GM21529 (cell line): ENCODE results near the gene FECH.
A peak's percentile ranks its signal among the peaks of the same experiment; 100 is the strongest.
"Not testable (repeated sequence)": the region's sequence is repeated elsewhere in the genome, so short reads cannot be mapped to it uniquely, and the experiment has no call there.

Source experiments
- ATAC-seq: cut with Tn5 transposase; IDR thresholded peaks from one replicate; pipeline ENCODE4 v1.9.1; 2021; ENCODE audit not compliant: unreplicated experiment

The FECH gene

GRCh38 chr18:57533868-57534510 is 52.5 kb downstream of the FECH start:
- ATAC-seq, result no peak

GRCh38 chr18:57533006-57533867 is 53.3 kb downstream of the FECH start:
- no peak for ATAC-seq

GRCh38 chr18:57529151-57529550 is 57.4 kb downstream of the FECH start:
- no peak for ATAC-seq

- no peak for ATAC-seq
These were observed 58.8 kb downstream of the FECH start for GRCh38 chr18:57527556-57528229.

GRCh38 chr18:57523171-57523956 is 63.1 kb downstream of the FECH start:
- ATAC-seq, result peak; percentile 53

- ATAC-seq, result not testable (repeated sequence)
These were observed 64.2 kb downstream of the FECH start for GRCh38 chr18:57522348-57522747.

- ATAC-seq, result no peak
These were observed 66.7 kb downstream of the FECH start for GRCh38 chr18:57519668-57520424.

- no peak for ATAC-seq
These were observed 68.0 kb downstream of the FECH start for GRCh38 chr18:57518533-57518932.

- ATAC-seq, result no peak
These were observed 70.4 kb downstream of the FECH start for GRCh38 chr18:57516056-57516455.

- ATAC-seq, result no peak
These were observed 81.3 kb downstream of the FECH start for GRCh38 chr18:57505231-57505630.

- no peak for ATAC-seq
These were observed 83.9 kb downstream of the FECH start for GRCh38 chr18:57502624-57503023.

GRCh38 chr18:57498682-57499256 is 87.7 kb downstream of the FECH start:
- ATAC-seq, result no peak
